Skeletal muscle satellite cell (primary cell): ENCODE data around the gene METTL6.
"Not testable (repeated sequence)": the region's sequence is repeated elsewhere in the genome, so short reads cannot be mapped to it uniquely, and the experiment has no call there.

Experiments used
- H3K27me3 ChIP-seq: 2 replicates; pipeline ENCODE4 v1.7.0; 2013; ENCODE audit warnings: low read length; ENCODE audit not compliant: control insufficient read depth, insufficient read depth
- H3K36me3 ChIP-seq: 2 replicates; pipeline ENCODE4 v1.7.0; 2013; ENCODE audit warnings: mild to moderate bottlenecking, control low read depth, low read length; ENCODE audit not compliant: insufficient read depth
- H3K4me1 ChIP-seq: 2 replicates; pipeline ENCODE4 v1.7.0; 2013; ENCODE audit warnings: low read length; ENCODE audit not compliant: control insufficient read depth, insufficient read depth
- H3K4me2 ChIP-seq: 2 replicates; pipeline ENCODE4 v1.7.0; 2013; ENCODE audit warnings: mild to moderate bottlenecking, low read length
- H3K4me3 ChIP-seq: 2 replicates; pipeline ENCODE4 v1.7.0; 2013; ENCODE audit warnings: low read length
- H3K9ac ChIP-seq: 2 replicates; pipeline ENCODE4 v1.7.0; 2013; ENCODE audit warnings: mild to moderate bottlenecking, low read depth, low read length, moderate library complexity
- H3K9me3 ChIP-seq: replicated peaks from 2 replicates; pipeline ENCODE4 v1.7.0; 2013; ENCODE audit warnings: mild to moderate bottlenecking, control low read depth, low read length

METTL6 gene

GRCh38 chr3:15382405-15382923 is 44.9 kb downstream of the METTL6 start:
- Histone ChIP-seq H3K36me3 (no peaks in the 10 kb centered on the region), H3K4me1 (peaks cover 10% of the 10 kb centered on the region), H3K9me3 (no peaks in the 10 kb centered on the region), H3K4me2 (no peak overlapping the region), H3K4me3 (no peak overlapping the region), H3K27me3 (no peaks in the 10 kb centered on the region), H3K9ac (no peak overlapping the region)

GRCh38 chr3:15380980-15381890 is 46.1 kb downstream of the METTL6 start:
- H3K4me2 ChIP-seq: no peak overlapping the region
- H3K4me1 ChIP-seq: peaks cover 4% of the 10 kb centered on the region
- H3K4me3 ChIP-seq: no peak overlapping the region
- no peaks in the 10 kb centered on the region for H3K9me3 ChIP-seq
- H3K27me3 ChIP-seq: no peaks in the 10 kb centered on the region
- H3K36me3 ChIP-seq: no peaks in the 10 kb centered on the region
- H3K9ac ChIP-seq: no peak overlapping the region

GRCh38 chr3:15377961-15378791 is 49.2 kb downstream of the METTL6 start:
- Histone ChIP-seq H3K9ac (no peak overlapping the region), H3K9me3 (no peaks in the 10 kb centered on the region), H3K4me1 (peaks cover 4% of the 10 kb centered on the region), H3K4me3 (no peak overlapping the region), H3K36me3 (no peaks in the 10 kb centered on the region), H3K4me2 (peak overlapping the region; percentile 42), H3K27me3 (no peaks in the 10 kb centered on the region)

GRCh38 chr3:15375461-15376000 is 51.8 kb downstream of the METTL6 start:
- Histone ChIP-seq H3K4me3 (no peak overlapping the region), H3K4me2 (no peak overlapping the region), H3K4me1 (peaks cover 4% of the 10 kb centered on the region), H3K9me3 (no peaks in the 10 kb centered on the region), H3K27me3 (no peaks in the 10 kb centered on the region), H3K9ac (no peak overlapping the region), H3K36me3 (no peaks in the 10 kb centered on the region)

GRCh38 chr3:15372918-15373317 is 54.4 kb downstream of the METTL6 start:
- H3K36me3 ChIP-seq: no peaks in the 10 kb centered on the region
- H3K27me3 ChIP-seq: no peaks in the 10 kb centered on the region
- no peak overlapping the region for H3K9ac ChIP-seq
- H3K4me2 ChIP-seq: no peak overlapping the region
- H3K4me3 ChIP-seq: no peak overlapping the region
- no peaks in the 10 kb centered on the region for H3K9me3 ChIP-seq
- H3K4me1 ChIP-seq: peaks cover 2% of the 10 kb centered on the region

GRCh38 chr3:15368561-15369135 is 58.7 kb downstream of the METTL6 start:
- H3K36me3 ChIP-seq: no peaks in the 10 kb centered on the region
- no peaks in the 10 kb centered on the region for H3K9me3 ChIP-seq
- H3K27me3 ChIP-seq: no peaks in the 10 kb centered on the region
- H3K4me3 ChIP-seq: no peak overlapping the region
- no peak overlapping the region for H3K9ac ChIP-seq
- peaks cover 6% of the 10 kb centered on the region for H3K4me1 ChIP-seq
- H3K4me2 ChIP-seq: no peak overlapping the region

- no peaks in the 10 kb centered on the region for H3K27me3 ChIP-seq
- peak overlapping the region; percentile 12 for H3K4me2 ChIP-seq
- H3K9me3 ChIP-seq: no peaks in the 10 kb centered on the region
- H3K9ac ChIP-seq: no peak overlapping the region
- no peak overlapping the region for H3K4me3 ChIP-seq
- H3K36me3 ChIP-seq: no peaks in the 10 kb centered on the region
- H3K4me1 ChIP-seq: peaks cover 8% of the 10 kb centered on the region
Observed at GRCh38 chr3:15367059-15367458, 60.3 kb downstream of the METTL6 start.

GRCh38 chr3:15364078-15364477 is 63.3 kb downstream of the METTL6 start:
- H3K4me3 ChIP-seq, H3K27me3 ChIP-seq, H3K9ac ChIP-seq, H3K36me3 ChIP-seq, H3K9me3 ChIP-seq, H3K4me2 ChIP-seq: not testable (repeated sequence)
- H3K4me1 ChIP-seq: peaks cover 26% of the 10 kb centered on the region

- no peak overlapping the region for H3K9ac ChIP-seq
Observed at GRCh38 chr3:15361494-15362214, 65.7 kb downstream of the METTL6 start.

GRCh38 chr3:15360788-15361493 is 66.4 kb downstream of the METTL6 start:
- H3K27me3 ChIP-seq: no peaks in the 10 kb centered on the region

More at GRCh38 chr3:15361494-15362214, 65.7 kb downstream of the METTL6 start:
- no peaks in the 10 kb centered on the region for H3K36me3 ChIP-seq
- H3K4me3 ChIP-seq: peak overlapping the region; percentile 16
- H3K27me3 ChIP-seq: no peaks in the 10 kb centered on the region
- no peaks in the 10 kb centered on the region for H3K9me3 ChIP-seq
- H3K4me2 ChIP-seq: peak overlapping the region; percentile 62
- peaks cover 20% of the 10 kb centered on the region for H3K4me1 ChIP-seq

More at GRCh38 chr3:15360788-15361493, 66.4 kb downstream of the METTL6 start:
- Histone ChIP-seq H3K4me2 (peak overlapping the region; percentile 62), H3K4me1 (peaks cover 20% of the 10 kb centered on the region), H3K36me3 (no peaks in the 10 kb centered on the region), H3K9ac (peak overlapping the region; percentile 34), H3K9me3 (no peaks in the 10 kb centered on the region), H3K4me3 (peak overlapping the region; percentile 16)
